NCI-H1092 (cell line): Measurements from ENCODE around the gene LGR5.
"Not testable (repeated sequence)": the region's sequence is repeated elsewhere in the genome, so short reads cannot be mapped to it uniquely, and the experiment has no call there.

Experiments
- DNase-seq: peaks from one replicate; lab custom pipeline; 2025; lab: John Stamatoyannopoulos, UW

Gene LGR5

DNA sequence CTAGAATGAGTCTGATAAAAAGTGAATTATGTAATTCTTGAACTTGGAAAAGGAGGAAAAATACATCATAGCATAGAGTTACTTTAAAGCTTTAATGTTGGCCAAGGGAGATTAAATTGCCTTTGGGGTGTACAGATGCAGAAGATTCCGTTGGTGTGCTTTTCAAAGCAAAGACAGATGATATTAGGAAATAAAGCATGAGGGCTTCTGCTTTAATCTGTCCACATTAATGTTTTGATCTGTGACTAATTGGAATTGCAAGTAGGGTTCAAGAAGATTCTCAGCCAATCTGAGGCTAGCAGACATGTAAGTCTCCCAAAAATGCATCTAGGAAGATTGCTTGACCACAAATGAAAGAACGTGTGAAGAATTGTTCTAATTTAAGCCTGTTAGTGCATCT lies 35.2 kb downstream of the LGR5 start:
- DNase-seq = no peak

DNA sequence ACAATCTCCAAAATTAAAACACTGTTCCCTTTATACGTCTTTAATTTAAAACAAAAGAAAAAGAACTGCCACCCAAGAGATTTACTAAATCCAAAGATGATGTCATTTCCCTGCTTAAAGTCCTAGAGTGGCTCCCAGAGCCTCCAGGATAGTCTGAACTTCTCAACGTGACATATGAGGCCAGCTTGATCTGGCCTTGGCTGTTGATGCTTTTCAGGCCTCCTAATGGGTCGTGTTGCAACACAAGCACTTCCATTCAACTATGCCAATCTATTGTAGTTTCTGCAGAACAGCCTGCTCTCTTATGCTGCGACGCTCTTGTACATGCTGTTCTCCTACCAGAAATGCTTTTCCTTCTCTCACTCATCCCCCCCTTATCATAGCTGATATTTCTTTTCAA lies 35.7 kb downstream of the LGR5 start:
- DNase-seq = no peak

DNA sequence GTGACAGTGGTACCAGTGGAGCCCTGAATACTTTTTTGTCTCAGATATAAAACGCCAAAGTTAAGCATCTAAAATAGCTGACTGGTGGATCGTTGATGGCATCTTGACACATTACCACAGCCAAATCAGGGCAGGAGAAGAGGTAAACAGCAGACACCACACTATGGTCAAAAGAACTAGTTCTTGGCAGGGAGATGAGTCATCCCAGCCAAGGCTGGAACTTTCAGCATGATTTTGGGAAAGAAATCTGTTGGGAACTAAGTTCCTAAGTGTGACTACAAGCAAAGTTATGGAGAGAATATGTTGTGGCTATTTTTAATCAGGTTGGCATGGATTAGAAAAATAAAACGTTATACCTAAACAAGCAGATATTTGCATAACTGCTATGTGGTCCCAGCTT lies 36.9 kb downstream of the LGR5 start:
- no peak for DNase-seq

DNA sequence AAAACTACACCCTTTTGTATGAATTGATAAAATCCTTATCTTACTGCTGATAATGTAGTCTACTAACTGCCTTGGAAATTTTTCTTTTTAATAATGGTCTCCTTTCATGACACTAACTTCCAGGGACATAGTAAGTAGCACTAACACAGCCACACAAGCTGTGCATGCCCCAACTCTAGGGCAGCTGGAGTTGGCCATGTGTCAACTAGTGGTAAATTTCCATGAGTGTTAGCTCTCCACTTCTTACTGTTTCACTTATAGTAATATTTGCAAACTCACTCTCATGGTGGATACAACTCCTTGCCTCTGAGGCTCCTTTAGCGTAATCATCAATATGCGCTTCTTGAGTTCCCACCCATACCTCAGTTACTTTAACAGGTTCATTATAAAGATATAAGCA lies 38.0 kb downstream of the LGR5 start:
- no peak for DNase-seq

DNA sequence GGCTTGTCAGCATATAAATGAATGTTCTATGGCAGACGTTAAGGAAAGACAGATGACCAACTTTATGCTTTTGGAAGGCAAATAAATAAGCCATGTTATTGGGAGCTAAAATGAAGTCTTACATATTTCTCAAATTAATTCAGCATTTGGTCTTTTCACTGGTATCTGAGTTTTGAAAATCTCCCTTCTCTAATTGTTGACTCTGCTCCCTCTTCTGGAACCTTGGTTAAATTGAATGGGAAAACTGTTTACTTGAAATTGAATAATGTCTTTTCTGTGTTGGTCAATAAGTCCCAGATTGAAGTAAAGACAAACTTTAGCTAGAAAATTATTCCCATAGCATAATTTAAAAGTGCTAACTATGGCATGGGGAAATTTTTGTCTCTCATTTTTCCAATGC lies 38.7 kb downstream of the LGR5 start:
- no peak for DNase-seq

DNA sequence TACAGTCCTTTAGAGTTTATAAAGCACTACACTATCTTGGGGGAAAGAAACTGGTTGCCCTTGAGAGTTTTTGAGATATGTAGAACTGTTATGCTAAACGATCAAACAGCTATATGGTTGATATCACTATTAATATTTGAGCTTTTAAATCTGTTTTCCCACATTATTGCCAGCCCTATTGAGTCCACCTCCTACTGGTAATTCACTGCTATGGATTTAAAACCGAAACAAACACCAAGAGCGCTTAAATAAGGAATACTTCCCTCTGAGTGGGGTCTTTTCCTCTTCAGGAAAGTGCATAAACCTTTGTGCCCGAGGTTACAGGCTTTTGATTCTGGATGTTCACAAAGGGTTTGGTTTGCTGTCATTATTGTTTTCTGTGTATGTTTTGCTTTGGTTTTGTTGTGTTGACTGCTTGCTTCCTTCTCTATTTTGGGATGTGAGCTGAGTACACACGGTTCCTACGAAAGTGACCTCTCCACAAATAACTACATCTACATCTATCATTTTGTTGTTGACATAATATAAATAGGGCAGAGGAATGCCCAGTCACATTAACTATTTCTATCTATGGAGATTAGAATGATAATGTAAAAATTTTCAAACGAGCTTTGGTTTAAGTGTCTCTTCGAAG lies 44.8 kb downstream of the LGR5 start:
- DNase-seq = no peak

DNA sequence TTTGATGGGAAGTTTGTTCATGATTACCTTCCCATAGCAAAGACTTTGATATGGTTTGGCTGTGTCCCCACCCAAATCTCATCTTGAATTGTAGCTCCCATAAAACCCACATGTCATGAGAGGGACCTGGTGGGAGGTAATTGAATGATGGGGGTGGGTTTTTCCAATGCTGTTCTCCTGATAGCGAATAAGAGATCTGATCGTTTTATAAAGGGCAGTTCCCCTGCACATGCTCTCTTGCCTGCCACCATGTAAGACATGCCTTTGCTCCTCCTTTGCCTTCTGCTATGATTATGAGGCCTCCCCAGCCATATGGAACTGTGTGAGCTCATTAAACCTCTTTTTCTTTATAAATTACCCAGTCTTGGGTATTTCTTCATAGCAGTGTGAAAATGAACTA lies 51.2 kb downstream of the LGR5 start:
- DNase-seq = not testable (repeated sequence)

DNA sequence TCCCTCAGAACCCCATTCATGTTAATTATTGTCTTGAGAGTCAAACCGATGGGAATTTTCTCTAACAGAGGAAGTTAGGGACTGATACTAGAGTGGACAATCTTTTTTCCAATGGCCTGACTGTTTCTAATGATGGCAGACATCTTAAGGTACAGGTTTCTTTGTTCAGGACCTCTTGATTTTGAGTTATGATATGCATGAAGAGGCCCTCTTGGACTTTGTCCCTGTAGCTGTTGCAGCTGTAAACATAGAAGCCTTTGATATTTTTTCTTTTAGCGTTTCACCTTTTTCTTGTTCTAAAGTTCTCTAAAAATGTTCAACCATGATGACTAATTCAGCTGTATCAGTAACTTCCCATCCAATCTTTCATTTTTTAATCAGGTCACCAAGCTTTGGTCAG lies 53.0 kb downstream of the LGR5 start:
- no peak for DNase-seq

DNA sequence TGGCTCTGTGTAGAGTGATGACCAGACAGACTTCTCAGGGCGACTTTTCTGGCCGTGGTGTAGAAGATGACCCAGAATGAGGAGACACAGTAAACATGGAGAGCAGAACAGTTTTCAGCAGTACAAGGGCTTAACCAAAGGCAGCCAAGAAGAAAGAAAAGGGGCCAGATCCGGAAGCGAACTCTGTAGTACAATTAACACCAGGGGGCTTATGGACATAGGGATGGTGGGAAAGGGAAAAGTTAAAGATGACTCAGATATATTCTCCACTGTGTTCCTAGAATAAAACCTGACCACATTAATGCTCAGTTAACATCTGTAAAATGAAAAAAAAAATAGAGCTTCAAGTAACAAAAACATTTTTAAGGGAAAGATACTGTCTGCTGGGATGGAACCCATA lies 60.2 kb downstream of the LGR5 start:
- DNase-seq = no peak

DNA sequence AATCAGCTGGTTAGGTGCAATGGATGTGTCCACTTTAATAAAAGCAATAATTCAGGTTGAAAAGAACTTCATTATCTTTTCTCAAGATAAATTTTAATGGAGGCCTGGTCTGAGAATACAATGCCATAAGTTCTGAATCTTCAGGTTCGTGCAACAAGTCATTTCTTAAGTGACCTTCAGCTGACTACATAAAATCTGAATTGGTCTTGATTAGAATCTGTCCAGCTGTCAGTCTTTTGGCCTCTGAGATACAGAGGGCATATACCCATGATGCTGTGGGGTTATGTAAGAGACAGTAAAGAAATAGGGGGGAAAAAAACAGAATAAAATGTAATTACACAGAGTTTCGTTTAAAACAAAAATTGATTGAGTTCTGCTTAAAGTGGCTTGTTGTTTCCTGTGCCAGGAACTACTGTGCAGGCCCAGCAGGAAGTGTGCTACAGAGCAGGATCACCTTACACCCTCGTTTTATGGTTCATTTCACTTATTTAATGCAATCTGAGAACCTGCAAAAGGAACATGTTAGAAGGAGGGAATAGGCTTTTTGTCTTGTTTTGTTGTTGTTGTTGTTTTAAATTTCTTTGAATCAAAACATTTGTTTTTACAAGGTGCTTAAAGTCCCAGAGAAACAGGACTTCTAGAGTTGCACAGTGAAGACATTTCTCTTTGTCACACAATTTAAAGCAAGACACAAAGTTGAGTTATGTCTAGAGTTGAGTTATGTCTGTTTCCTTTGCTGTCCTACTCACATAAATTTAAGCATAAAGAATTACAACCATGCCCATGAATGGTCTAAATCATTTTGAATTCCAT lies 64.2 kb downstream of the LGR5 start:
- no peak for DNase-seq

DNA sequence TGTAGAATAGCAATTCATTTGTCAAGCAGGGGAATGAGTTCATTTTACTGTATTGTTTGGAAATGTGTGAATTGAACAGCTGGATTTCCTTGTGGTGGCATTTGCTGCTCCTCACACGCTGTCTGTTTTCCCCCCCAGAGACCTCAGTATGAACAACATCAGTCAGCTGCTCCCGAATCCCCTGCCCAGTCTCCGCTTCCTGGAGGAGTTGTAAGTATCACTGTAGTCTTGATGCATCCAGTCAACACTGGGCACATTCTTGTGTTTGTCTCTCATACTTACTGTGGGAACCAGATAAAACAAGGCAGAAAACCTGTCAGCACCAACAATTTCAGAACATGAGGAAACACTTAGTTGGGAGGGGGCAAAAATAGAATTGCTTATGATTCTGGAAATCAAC lies 64.9 kb downstream of the LGR5 start:
- no peak for DNase-seq

DNA sequence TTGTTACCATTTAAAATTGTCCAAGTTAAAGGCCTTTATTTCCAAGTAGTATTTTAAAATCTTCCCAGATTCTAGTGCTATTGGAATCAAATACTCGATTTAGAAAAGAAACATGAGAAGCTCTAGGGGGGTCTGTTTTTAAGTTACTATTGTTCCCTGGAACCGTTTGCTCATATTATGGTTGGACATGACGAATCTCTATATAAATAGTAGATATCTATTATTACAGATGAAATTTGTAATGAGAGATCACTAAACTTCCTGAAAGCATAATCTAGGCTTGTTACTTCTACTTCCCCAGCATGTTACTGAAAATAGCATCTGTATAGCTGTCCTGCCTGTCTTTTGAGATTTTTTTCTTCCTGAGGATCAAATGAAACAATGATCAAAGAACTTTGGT lies 70.1 kb downstream of the LGR5 start:
- no peak for DNase-seq

DNA sequence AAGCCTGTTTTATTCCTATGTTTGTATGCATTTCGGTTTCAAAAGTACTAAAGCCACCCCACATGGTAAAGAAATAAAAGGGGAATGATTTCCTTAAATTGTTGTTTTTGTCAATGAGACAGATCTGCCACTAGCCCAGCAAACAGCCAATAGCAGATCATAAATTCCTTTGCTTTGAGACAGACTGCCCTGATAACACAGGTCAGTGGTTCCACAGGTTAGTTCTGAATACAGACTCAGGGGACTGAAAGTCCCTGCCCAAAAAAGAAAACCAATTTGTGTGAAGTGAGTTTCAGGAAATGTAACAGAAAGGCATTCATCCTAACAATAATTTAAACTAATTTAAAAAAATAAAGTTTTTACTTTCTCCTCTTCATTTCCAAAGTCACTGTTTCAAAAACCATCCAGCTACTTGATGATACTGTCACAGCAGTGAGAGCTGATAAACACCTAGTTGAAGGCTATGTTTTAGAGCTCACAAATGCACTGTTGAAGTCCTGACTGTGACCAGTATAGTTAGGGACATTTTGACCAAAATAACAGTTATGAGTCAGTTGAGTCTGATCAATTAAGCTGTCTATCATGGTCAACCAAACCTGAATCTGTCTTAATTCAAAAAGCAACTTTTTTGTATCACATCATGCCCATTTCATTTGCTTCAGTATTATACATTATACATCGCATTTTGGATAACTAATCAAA lies 77.7 kb downstream of the LGR5 start:
- no peak for DNase-seq

DNA sequence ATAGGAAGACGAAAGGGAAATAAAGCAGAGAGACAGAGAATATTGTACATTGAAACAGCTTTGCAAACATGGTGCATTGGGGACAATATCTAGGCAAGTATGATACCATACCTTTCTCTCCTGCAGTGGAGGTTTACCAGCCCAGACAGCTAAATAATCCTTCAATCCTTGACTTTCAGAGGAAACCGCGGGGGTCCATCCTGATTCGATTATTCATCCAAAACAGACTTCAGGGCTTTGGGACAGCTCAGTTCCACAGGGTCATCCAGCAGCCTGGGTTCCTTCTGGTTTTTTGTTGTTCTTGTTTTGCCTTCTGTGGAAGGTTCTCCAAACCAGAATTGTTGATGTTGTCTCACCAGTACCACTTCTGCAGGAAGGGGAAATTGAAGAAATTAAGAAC lies 81.5 kb downstream of the LGR5 start:
- DNase-seq = no peak

DNA sequence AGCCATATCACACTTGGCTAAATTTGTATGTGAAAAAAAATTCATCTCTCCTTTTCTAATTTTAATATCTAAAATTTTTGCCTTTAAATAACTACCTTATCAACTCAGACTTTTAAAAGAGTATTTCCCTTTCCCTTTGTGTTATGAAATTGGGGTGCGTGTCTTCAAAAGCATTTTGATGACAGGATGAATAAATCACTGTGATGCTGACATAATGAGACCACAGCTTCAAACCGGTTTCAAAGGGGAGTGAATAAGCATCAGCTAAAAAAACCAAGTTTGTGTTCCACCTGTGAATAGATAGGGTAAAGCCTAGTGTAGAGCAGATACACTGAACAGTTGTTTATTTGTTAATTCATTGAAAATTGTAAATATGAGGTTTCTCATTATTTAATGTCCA lies 85.0 kb downstream of the LGR5 start:
- no peak for DNase-seq

DNA sequence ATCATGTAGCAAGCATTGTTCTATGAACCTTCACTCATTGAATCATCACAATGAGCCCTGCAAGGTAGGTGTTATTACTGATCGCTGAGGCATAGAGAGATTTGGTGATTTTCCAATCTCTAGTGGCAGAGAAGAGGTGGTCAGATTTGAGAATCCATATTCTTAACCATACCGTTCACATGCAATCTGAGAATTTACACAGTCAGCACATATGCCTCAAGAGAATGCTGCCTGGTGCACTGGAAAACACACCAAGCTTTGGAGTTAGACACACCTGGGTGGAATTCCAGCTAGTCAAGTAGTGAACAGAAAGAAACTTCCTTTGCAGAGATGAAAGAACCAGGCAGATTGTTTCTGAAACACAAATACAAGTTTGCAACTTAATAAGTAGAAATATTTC lies 94.1 kb downstream of the LGR5 start:
- no peak for DNase-seq

DNA sequence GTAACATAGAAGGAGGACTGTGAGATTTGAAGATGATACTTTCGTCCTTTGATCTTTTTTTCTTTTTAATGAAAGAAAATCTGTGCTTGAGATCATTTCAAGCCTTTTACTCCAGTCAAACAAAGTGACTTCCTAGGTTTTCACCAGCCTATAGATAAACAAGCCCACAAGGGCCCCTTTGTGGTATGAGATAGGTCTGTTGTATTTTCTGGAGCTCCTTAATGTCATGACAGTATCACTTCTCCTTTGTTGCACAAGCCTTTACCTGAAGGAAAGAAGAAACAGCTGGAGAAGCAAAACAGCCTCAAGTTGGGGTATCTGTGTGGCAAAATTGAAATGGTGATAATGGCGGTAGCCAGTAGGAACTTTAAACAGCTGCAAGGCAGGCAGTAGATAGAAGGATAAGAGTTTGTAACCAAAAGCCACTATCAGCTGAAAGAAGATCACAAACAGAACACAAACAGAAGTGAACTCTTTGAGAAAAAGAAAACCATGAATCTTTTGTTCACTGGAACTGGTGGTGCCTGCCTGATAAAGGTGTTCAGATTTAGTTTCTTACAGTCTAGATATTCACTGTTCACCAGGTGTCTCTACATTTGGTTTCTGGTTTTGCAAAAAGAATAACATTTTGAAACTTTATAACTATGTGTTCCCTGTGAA lies 96.8 kb downstream of the LGR5 start:
- no peak for DNase-seq

DNA sequence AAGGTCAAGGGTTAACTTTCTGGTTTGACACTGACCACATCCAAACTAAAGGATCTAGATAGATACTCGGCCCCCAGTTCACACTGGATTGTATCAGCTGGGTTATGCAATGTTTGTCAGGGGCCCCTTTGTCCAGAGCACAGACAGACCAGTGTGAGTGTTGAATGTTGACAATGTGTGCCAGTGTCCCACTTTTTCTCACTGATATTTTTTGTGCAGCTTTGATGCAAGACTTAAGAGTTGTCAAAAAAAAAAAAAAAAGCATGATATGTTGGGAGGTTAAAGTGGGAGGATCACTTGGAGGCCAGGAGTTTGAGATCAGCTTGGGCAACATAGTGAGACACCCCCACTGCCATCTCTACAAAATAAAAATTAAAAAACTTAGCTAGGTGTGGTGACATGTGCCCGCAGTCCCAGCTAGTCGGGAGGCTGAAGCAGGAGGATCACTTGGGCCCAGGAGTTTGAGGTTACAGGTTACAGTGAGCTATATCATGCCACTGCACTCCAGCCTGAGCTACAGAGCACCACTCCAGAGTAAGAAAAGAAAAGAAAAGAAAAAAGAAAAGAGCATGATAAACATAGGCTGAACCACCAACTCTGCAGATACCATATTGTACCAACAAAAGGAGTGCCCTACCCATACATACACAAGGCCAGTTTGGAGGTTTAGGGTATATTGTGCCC lies 97.5 kb downstream of the LGR5 start:
- DNase-seq = no peak

DNA sequence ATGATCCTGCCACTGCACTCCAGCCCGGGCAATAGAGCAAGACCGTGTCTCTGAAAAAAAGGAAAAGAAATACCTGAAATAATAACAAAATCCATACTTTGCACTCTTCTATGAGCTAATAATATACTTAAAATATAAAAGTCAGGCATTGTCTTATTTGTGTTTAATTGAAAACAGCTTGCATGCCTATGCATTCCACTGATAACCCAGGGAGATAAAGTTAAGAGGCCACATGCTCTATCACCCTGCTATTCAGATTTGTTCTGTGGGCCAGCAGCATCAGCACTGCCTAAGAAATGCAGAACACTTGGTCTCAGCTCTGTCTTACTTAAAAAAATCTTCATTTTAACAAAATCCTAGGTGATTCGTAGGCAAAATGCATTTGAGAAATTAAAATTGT lies 99.2 kb downstream of the LGR5 start:
- no peak for DNase-seq

DNA sequence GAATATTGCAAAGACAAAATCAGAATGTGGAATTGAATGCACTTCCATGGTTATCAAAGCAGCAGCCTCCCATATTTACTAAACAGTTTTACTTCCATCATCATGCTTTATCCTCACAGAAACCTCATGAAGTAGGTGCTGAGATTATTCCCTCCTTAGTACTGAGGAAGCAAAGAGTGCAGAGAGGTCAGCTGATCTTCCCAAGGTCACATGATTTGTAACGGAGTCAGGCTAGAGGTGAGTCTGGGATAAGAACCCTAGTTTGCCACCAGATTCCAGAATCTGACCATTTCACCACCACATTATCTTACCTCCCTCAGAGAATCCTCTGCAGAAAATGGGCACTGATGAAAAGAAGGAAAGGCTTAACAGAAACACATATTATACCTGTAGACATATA lies 102.0 kb downstream of the LGR5 start:
- no peak for DNase-seq

DNA sequence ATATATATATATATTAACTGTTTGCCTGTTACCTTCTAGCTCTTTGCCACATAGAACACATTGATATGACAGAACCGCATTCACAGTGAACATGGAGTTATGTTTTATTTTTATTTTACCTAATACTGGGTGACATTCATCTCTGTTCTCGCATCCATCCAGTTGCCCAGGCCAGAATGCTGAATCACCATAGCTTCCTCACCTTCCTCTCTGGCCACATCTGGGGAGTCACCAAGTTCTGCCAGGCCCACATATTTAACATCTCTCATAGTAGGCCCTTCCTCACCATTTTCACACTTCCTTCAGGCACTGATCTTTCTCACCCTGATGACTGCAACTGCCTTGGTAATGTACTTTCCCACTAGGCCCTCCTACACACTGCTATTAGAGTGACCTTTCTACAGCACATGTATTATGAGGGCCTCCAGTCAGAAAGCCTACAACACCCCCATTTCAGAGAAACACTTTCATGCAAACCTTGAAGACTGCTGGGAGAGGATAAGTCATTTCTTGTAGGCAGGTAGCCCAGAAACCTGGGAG lies 106.8 kb downstream of the LGR5 start:
- DNase-seq = no peak

DNA sequence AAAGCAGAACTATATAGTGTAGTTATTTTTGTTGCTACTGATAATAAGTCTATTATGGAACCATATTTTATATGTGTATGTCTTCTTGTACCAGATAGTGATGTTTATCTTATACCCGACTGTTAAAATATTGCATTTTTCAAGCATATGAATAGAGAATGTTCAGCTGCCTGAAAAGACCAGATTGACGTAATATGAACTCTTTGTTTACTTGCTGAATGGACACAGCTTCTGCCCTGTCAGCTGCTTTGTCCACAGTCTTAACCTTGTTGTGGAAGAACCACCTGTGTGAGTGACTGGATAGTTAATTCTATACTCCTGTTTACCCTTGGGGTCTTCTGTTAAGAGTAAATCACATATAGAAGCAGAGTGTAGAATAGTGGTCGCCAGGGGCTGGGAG lies 109.3 kb downstream of the LGR5 start:
- DNase-seq = no peak
